Natural killer cell treated with Interleukin-12 subunit alpha and Interleukin-12 subunit beta and Interleukin-15 and Interleukin-18, amount 100 ng/mL, for 72 hours (primary cell): Measurements from ENCODE around the gene CHIC2. TPM values are rescaled to one million over a fixed set of nuclear protein-coding genes. Genes with fewer than 3 reads are reported as not detected.
"Not testable (repeated sequence)": the region's sequence is repeated elsewhere in the genome, so short reads cannot be mapped to it uniquely, and the experiment has no call there.

Experiments used
- ATAC-seq, 2 donors: fragments of 150-1000 bp; cut with Tn5 transposase in 1 of 2; sonication (Bioruptor Pico), chemical (Tn5 transposase) in 1 of 2; 2 replicates each; pipeline ENCODE4 v1.10.0; 2021
- DNase-seq: peaks from one replicate; pipeline ENCODE4 v3.0.0; 2022; ENCODE audit warnings: low spot score
- H3K27ac Mint-ChIP-seq, 2 donors: 1 replicate in 1 of 2; 2 replicates in 1 of 2; pipeline ENCODE4 v1.8.0; 2022; ENCODE audit warnings: mixed read lengths in 2 of 2, mild to moderate bottlenecking in 1 of 2, moderate library complexity in 1 of 2
- H3K27me3 Mint-ChIP-seq, 2 donors: 1 replicate in 1 of 2; 2 replicates in 1 of 2; pipeline ENCODE4 v1.8.0; 2022; ENCODE audit warnings: mixed read lengths in 2 of 2
- H3K36me3 Mint-ChIP-seq: one replicate; pipeline ENCODE4 v1.8.0; 2022; ENCODE audit warnings: mixed read lengths
- H3K4me1 Mint-ChIP-seq, 2 donors: 1 replicate in 1 of 2; 2 replicates in 1 of 2; pipeline ENCODE4 v1.8.0; 2022; ENCODE audit warnings: low read depth in 2 of 2, mixed read lengths in 2 of 2, mild to moderate bottlenecking in 1 of 2
- H3K4me3 Mint-ChIP-seq: one replicate; pipeline ENCODE4 v1.8.0; 2022; ENCODE audit warnings: mixed read lengths
- H3K9me3 Mint-ChIP-seq: 2 replicates; pipeline ENCODE4 v1.8.0; 2022; ENCODE audit warnings: mixed read lengths
- total RNA-seq, 2 donors: library from RNA; stranded (reverse); gene quantifications; one replicate each; pipeline ENCODE4 v1.2.3, GENCODE V29; 2022

Gene CHIC2
- 10 to 100 TPM; 15.2 to 31.3 TPM for total RNA-seq

DNA sequence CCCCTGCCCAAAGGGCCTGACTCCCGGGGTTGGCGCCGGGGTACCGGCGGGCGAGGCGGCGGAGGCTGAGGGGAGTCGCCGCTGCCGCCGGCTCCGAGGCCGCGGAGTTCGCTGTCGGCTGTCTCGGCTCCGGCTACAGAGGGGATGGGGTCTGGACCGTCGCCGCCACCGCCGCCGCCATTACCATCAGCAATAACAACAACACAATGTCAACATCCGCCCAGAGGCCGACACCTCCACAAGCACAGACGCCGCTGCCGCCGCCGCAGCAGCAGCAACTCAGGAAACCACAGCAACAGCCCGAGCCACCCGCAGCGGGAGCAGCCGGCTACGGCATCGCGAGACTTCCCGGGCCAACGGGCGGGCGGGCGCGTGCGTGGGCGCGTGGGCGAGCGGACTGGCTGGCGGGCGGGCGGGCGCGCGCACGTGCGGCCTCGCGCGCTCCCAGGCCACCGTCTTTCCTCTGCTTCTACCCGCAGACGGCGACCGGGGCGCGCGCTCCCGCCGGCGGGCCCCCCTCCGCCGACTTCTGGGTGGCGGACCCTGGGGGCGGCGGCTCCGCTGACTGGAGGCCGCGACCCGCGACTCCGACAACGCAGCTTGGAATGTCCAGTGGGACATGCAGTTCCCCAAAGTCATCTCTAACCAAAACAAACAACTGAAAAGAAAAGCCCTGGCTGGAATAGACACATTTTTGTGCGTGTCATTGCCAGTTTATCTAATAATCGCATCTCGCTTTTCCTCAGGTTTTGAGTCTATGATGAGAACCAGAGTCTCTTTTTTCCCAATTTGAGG lies at the start of gene CHIC2:
CHIC2 (minus strand) TSS at position 289 of the 795 bp plus-strand sequence. CDS start 305 bp downstream, outside the sequence.
- Mint-ChIP-seq H3K9me3 (no peaks in the 10 kb centered on the region), H3K27ac (peak within 1 kb of the TSS; percentile 96 to 99), H3K36me3 (peaks cover 4% of the 10 kb centered on the region), H3K27me3 (no peaks in the 10 kb centered on the region), H3K4me1 (peaks cover 29 to 44% of the 10 kb centered on the region in 2 donors), H3K4me3 (peak within 1 kb of the TSS; percentile 90)
- peak; percentile 99 for DNase-seq
- ATAC-seq, result peak; percentile 95 to 97

DNA sequence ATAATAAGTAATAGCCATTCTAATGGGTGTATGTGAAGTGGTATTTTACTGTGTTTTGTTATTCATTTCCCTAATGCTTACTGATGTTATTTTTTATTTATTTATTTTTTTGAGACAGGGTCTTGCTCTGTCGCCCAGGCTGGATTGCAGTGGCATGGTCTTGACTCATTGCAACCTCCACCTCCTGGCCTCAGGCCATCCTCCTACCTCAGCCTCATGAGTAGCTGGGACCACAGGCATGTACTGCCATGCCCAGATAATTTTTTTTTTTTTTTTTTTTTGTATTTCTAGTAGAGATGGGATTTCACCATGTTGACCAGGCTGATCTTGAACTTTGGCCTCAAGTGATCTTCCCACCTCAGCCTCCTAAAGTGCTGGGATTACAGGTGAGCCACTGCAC lies 48.8 kb upstream of the CHIC2 start:
- H3K36me3 Mint-ChIP-seq, H3K4me3 Mint-ChIP-seq, H3K27ac Mint-ChIP-seq, H3K4me1 Mint-ChIP-seq, DNase-seq, ATAC-seq, H3K9me3 Mint-ChIP-seq: not testable (repeated sequence)
- peaks cover 36 to 56% of the 10 kb centered on the region in 2 donors for H3K27me3 Mint-ChIP-seq

DNA sequence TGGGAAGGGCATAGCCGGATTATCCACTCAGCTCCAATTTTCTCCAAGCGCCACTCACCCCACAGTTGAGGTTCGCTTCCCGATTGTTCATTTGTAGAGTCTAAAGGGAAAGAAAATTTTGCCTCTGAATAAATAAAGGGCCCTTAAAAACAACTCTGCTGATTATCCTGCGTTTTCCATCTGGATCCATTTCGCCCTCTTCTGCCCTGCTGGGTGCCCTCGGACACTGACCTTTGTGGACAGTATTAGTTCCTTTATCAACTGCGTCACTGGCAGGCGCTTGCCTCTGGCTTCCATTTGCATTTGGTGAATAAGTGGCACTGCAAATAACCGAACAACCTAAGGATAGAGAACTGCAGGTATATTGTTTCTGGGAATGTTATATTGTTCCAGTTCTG lies 45.6 kb upstream of the CHIC2 start:
- ATAC-seq (no peak), DNase-seq (no peak)
- H3K27ac Mint-ChIP-seq, result no peak overlapping the region
- no peaks in the 10 kb centered on the region for H3K36me3 Mint-ChIP-seq
- peaks cover 48 to 71% of the 10 kb centered on the region in 2 donors for H3K27me3 Mint-ChIP-seq
- H3K4me1 Mint-ChIP-seq, result peaks cover 14 to 15% of the 10 kb centered on the region in 2 donors
- no peak overlapping the region for H3K4me3 Mint-ChIP-seq
- H3K9me3 Mint-ChIP-seq, result no peaks in the 10 kb centered on the region

DNA sequence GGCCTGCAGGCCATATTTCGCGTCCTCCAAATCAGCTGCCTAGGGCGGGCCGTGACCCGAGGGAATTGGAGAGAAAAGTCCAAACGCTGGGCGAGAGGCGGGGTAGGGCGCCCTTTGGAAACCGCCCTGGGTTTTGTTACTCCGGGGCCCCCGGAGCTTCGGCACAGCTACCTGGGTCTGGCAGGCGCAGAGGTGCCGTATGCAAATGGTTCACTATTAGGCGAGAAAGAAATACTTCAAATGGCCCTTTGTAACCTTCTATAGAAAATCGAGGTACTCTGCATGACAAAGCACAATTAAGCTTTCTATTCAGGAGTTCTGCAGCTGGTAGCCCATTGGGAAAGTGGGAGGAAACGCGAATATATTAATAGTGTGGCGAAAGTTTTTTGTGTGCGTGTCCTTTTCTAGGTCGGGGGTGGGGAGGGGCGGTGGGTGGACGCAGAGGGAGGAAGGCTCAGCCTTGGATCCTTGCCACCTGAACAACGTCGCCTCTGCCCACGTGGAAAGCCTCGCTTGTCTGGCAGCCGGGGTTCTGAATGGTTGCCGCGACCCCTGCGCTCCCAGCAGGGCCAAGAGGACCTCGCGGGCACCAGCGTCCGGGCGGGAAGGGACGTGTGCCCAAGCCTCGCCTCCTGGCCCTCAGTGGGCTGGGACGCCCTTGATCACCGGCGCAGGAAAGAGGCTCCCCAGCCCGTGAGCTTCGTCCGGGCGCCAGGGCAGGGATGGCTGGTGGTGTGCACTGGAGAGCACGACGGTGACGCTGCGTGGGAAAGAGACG lies 45.0 kb upstream of the CHIC2 start:
- no peak for DNase-seq
- Mint-ChIP-seq H3K4me1 (peaks cover 14 to 15% of the 10 kb centered on the region in 2 donors), H3K9me3 (no peaks in the 10 kb centered on the region), H3K27ac (no peak overlapping the region), H3K36me3 (no peaks in the 10 kb centered on the region), H3K4me3 (no peak overlapping the region), H3K27me3 (peaks cover 54 to 74% of the 10 kb centered on the region in 2 donors)
- ATAC-seq, result no peak

DNA sequence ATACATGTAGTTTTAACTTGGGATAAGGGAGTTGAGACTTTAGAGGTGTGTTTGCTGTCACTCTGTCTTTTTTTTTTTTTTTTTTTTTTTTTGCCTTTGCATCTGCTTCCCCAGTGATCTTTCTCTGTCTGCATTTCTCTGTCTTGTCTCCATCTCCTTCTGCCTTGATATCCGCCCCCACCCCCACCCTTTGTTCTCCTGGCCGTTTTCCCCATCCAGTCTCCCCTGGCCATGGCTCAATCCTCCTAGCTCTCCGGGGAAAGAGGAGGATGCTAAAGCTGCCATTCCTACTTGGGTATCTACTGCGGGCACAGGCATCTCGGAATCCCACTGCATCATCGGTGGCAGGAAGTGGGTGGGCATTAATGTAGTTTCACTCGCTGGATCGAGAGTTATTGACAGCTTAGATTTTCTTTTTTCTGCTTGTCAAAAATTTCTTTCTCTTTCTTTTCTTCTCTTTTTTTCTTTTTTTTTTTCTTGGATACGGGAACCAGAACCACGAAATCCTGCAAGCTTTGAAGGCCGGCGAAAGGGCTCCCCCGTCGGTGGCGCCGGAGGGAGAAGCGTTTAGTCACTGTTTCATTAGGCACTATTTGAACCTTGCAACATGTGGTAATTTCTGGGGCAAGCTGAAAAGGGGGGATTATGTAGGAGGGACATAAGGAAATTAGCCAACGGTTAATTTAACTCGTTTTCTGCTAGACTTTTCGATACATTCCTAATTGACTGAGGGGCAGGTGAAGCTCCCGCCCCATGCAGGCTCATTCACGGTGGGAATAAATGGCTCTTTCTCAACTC lies 43.7 kb upstream of the CHIC2 start:
- peaks cover 57 to 79% of the 10 kb centered on the region in 2 donors for H3K27me3 Mint-ChIP-seq
- H3K27ac Mint-ChIP-seq, result no peak overlapping the region
- no peaks in the 10 kb centered on the region for H3K36me3 Mint-ChIP-seq
- H3K4me1 Mint-ChIP-seq, result peaks cover 14 to 15% of the 10 kb centered on the region in 2 donors
- no peak for DNase-seq
- no peak for ATAC-seq
- H3K4me3 Mint-ChIP-seq, result peak overlapping the region; percentile 65
- H3K9me3 Mint-ChIP-seq, result no peaks in the 10 kb centered on the region

DNA sequence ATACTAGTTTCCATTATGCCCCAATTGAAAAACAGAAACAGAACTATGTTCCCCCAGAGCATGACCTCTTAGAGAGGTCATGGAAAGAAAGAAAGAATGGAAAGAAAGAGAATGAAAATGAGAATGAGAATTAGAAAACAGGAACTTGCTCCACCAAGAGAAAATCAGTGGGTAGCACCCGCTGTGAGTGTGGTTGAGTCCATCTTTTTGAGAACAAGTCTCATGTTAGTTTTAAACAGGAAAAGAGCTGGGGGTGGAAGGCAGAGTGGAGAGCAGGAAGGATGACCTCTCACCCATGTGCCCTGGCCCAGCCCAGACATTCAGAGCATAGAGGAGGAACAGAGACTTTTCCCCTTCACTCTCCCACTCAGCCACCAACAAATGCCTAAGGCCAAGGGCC lies 40.5 kb upstream of the CHIC2 start:
- no peaks in the 10 kb centered on the region for H3K9me3 Mint-ChIP-seq
- DNase-seq (no peak), ATAC-seq (no peak)
- peaks cover 18 to 24% of the 10 kb centered on the region in 2 donors for H3K4me1 Mint-ChIP-seq
- no peaks in the 10 kb centered on the region for H3K36me3 Mint-ChIP-seq
- no peak overlapping the region for H3K27ac Mint-ChIP-seq
- peaks cover 56 to 74% of the 10 kb centered on the region in 2 donors for H3K27me3 Mint-ChIP-seq
- no peak overlapping the region for H3K4me3 Mint-ChIP-seq

DNA sequence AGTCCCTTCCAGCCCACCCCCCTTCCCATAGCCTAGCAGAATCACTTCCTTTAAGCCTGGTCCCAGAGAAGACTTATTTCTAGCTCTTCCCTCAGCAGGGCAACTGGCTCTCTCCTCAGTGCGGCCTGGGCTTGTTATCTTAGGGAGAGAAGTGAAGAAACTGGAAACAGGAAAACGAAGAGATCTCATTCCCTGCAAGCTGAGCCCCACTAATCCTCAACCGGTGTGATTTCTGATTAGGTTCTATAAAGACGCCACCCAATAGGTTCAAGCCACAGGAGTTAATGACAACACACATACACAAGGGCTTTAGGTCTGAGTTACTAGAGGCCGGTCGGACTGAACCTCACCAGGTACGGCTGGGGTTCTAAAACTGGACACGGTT lies 38.8 kb upstream of the CHIC2 start:
- no peak overlapping the region for H3K4me3 Mint-ChIP-seq

DNA sequence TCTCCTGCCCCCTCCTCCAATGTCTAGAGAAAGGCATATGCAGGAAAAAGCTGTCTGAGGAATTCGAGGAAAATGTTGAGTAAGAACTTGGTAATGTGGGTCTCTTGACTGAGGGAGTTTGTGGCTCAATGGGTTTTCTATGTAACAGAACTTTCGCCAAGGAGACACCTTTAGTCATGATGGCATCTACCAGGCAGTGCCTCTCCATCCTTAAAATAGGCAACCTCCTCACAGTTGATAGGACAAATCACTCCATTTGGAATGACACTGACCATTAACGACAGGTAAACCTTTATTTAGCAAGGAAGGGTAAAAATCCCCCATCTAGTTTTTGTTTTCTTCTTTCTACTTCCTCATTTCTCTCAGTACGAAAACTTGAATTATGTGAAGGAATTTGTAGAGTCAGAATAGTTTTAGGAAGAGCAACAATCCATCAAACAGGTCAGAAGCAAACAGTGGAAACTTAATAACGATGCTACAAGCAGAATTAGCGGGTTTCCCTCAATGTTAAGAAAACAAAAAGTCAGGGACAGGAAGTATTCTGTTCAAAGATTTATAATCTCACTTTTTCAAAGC lies 38.2 kb upstream of the CHIC2 start:
- DNase-seq, result no peak
- no peak for ATAC-seq
- no peak overlapping the region for H3K4me3 Mint-ChIP-seq

More for the DNA sequence above, 38.8 kb upstream of the CHIC2 start:
- no peaks in the 10 kb centered on the region for H3K36me3 Mint-ChIP-seq
- no peaks in the 10 kb centered on the region for H3K9me3 Mint-ChIP-seq
- ATAC-seq (no peak), DNase-seq (no peak)
- H3K27ac Mint-ChIP-seq, result no peak overlapping the region
- peaks cover 56 to 77% of the 10 kb centered on the region in 2 donors for H3K27me3 Mint-ChIP-seq
- peaks cover 14 to 29% of the 10 kb centered on the region in 2 donors for H3K4me1 Mint-ChIP-seq

DNA sequence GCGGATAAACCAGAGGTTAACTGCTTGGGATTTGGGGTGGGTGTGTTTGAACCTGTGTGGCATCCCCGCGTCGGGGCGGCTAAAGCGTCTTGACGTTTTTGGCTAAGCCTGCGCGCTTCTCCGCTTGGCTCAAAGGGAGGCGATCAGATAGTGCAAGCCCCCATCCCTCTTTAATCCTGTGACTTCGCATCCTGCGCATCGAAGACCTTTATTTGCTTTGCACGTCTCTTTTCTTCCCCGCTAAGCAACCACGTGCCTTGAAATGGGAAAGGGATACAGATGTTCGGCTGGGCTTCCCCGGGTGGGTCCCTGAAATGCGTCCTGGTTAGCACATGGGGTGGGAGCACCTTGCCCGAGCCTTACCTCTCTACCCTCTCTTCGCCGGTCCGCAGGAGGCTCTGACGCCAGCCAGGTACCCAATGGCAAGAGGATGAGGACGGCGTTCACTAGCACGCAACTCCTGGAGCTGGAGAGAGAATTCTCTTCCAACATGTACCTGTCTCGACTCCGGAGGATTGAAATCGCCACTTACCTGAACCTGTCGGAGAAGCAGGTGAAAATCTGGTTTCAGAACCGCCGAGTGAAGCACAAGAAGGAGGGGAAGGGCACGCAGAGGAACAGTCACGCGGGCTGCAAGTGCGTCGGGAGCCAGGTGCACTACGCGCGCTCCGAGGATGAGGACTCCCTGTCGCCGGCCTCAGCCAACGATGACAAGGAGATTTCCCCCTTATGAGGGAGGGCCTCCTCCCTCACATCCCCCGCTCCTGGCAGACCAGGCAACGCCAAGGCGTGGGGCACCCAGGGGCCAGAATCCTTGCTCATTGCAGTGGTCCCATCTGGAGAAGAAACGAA lies 37.0 kb upstream of the CHIC2 start:
- Mint-ChIP-seq H3K4me1 (peaks cover 8 to 21% of the 10 kb centered on the region in 2 donors), H3K27me3 (peaks cover 58 to 77% of the 10 kb centered on the region in 2 donors), H3K9me3 (no peaks in the 10 kb centered on the region), H3K36me3 (no peaks in the 10 kb centered on the region), H3K4me3 (peak overlapping the region; percentile 34), H3K27ac (no peak overlapping the region)
- ATAC-seq (no peak), DNase-seq (no peak)

More for the DNA sequence above, 38.2 kb upstream of the CHIC2 start:
- H3K27ac Mint-ChIP-seq, result no peak overlapping the region
- no peaks in the 10 kb centered on the region for H3K36me3 Mint-ChIP-seq
- H3K4me1 Mint-ChIP-seq, result peaks cover 10 to 26% of the 10 kb centered on the region in 2 donors
- no peaks in the 10 kb centered on the region for H3K9me3 Mint-ChIP-seq
- peaks cover 57 to 77% of the 10 kb centered on the region in 2 donors for H3K27me3 Mint-ChIP-seq

DNA sequence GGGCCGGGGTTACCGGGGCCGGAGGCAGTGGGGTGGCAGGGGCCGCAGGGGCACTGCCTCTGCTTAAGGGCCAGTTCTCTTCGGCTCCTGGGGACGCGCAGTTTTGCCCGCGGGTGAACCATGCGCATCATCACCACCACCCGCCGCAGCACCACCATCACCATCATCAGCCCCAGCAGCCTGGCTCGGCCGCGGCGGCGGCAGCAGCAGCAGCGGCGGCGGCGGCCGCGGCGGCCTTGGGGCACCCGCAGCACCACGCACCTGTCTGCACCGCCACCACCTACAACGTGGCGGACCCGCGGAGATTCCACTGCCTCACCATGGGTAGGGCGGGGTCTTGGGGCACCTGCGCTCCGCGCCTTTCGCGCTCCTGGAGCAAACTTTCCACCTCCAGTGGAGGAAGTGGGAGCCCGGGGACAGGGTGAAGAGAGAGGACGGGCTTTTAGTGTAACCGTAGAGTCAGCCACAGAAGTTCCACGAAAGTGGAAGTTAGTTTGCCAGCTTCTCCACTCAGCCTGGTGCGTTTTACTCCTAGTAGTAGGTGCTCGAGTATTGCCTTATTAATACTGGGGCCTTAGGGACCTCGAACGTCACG lies 36.3 kb upstream of the CHIC2 start:
- peak overlapping the region; percentile 34 for H3K4me3 Mint-ChIP-seq
- H3K27me3 Mint-ChIP-seq, result peaks cover 60 to 80% of the 10 kb centered on the region in 2 donors
- no peak for DNase-seq
- no peaks in the 10 kb centered on the region for H3K36me3 Mint-ChIP-seq
- H3K9me3 Mint-ChIP-seq, result no peaks in the 10 kb centered on the region
- no peak overlapping the region for H3K27ac Mint-ChIP-seq
- peaks cover 11 to 23% of the 10 kb centered on the region in 2 donors for H3K4me1 Mint-ChIP-seq
- ATAC-seq, result peak; percentile 34 to 45

DNA sequence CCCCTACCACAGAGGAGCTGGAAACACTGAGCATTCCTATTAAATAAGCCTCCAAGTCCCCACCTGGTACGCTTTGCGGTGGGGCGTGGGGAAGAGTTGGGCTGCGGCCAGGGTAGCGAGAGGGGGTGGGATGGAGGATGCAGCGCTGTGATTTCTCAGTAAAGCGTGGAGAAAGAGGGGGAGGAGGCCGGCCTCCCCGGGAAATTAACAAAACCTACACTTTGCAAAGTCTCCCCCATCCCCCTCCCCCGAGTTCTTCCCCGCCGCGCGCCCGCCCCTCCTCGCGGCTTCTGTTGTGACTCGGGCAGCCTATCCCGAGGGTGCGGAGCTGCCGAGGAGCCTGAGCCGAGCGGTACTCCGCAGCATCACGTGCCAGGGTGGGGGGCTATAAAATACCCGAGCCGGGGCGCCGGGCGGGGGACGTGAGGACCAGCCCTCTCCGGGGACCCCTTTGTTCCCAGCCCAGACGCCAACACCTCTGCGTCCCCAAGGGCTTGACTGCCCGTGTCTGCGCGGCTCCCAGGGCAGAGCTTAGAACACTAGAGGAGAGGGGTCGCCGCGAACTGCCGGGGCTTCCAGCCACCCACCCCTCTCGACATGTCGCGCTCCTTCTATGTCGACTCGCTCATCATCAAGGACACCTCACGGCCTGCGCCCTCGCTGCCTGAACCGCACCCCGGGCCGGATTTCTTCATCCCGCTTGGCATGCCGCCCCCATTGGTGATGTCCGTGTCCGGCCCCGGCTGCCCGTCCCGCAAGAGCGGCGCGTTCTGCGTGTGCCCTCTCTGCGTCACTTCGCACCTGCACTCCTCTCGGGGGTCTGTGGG lies 35.6 kb upstream of the CHIC2 start, which contains the start of gene GSX2:
GSX2 (plus strand) TSS at position 416 of the 827 bp plus-strand sequence; CDS start at position 598, 182 bp downstream.
- DNase-seq (no peak), ATAC-seq (peak; percentile 13 to 29)

More for the DNA sequence above, 35.6 kb upstream of the CHIC2 start, which contains the start of gene GSX2:
- H3K36me3 Mint-ChIP-seq, result no peaks in the 10 kb centered on the region
- H3K27ac Mint-ChIP-seq, result no peak within 1 kb of the TSS
- peak within 1 kb of the TSS; percentile 64 for H3K4me3 Mint-ChIP-seq
- no peaks in the 10 kb centered on the region for H3K9me3 Mint-ChIP-seq
- H3K27me3 Mint-ChIP-seq, result peaks cover 61 to 80% of the 10 kb centered on the region in 2 donors
- H3K4me1 Mint-ChIP-seq, result peaks cover 11 to 23% of the 10 kb centered on the region in 2 donors
